IMR-90 (cell line): Measurements from ENCODE around the gene SEZ6L.

ENCODE experiments used
- CHD1 ChIP-seq: IDR thresholded peaks from 2 replicates; pipeline ENCODE4 v1.6.1; 2012; ENCODE audit warnings: low read depth, low read length, improper control_type of control experiment
- CTCF ChIP-seq: conservative IDR thresholded peaks from 2 replicates; pipeline ENCODE4 v1.5.1; 2012; ENCODE audit warnings: mild to moderate bottlenecking, low read depth, low read length, improper control_type of control experiment
- POLR2A ChIP-seq: IDR thresholded peaks from 2 replicates; pipeline ENCODE4 v1.6.1; 2012; ENCODE audit warnings: mild to moderate bottlenecking, low read depth, low read length
- RAD21 ChIP-seq: IDR thresholded peaks from 2 replicates; pipeline ENCODE4 v1.6.1; 2012; ENCODE audit warnings: low read length, improper control_type of control experiment
- RFX5 ChIP-seq: IDR thresholded peaks from 2 replicates; pipeline ENCODE4 v1.8.0; 2012; ENCODE audit warnings: low read depth, mild to moderate bottlenecking, low read length, moderate library complexity
- TF ChIP-seq, protein P1 (sequence below): fragments of 150-350 bp; IDR thresholded peaks from 2 replicates; pipeline ENCODE4 v1.6.1; 2016; ENCODE audit warnings: low read depth, mild to moderate bottlenecking, low read length, moderate library complexity, borderline replicate concordance

- TF ChIP-seq CTCF (no peak), RAD21 (no peak), POLR2A (no peak), RFX5 (no peak), CHD1 (no peak)
- TF ChIP-seq, protein P1, sequence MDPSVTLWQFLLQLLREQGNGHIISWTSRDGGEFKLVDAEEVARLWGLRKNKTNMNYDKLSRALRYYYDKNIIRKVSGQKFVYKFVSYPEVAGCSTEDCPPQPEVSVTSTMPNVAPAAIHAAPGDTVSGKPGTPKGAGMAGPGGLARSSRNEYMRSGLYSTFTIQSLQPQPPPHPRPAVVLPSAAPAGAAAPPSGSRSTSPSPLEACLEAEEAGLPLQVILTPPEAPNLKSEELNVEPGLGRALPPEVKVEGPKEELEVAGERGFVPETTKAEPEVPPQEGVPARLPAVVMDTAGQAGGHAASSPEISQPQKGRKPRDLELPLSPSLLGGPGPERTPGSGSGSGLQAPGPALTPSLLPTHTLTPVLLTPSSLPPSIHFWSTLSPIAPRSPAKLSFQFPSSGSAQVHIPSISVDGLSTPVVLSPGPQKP, result no peak
Observed at GRCh38 chr22:26265909-26266308, 96.6 kb downstream of the SEZ6L start.
